GM19467 (cell line): Measurements from ENCODE around the gene IGFBPL1.

Experiments
- ATAC-seq: cut with Tn5 transposase; IDR thresholded peaks from one replicate; pipeline ENCODE4 v1.9.1; 2021; ENCODE audit warnings: mild to moderate bottlenecking, moderate library complexity; ENCODE audit not compliant: unreplicated experiment

IGFBPL1 gene

DNA sequence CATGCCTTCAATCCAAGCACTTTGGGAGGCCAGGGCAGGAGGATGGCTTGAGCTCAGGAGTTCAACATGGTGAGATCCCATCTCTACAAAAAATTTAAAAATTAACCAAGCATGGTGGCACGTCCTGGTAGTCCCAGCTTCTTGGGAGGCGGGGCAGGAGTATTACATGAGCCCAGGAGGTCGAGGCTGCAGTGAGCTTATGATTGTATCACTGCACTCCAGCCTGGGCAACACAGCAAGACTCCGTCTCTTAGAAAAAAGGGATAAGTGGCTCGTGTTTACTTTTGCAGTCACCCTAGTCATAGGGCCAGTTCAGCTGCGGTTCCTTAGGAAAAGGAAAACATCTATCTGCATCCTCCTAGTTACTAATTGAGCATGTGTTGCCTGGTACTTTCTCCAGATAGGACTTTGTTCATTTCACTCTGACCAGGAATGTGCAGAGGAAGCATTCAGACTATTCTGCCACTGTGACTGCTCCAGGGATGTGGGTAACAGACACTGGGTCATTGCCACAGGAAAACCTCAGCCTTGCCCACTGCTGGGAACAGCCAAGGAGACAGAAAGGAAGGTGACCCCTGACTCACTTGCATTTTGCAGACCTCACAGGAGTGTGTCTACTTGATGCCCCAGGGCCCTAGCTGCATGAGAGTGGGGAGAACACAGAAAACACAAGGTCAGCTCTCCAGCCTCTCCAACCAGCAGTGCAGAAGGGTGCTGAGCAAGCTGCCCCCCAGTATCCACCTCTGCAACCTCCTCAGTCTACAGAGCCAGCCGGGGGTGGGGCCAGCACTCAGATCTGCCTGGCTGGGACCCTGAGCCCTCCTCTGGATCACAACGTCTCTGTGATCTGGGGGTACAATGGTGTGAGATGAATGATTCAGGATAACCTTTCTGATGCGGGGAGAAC is 65.6 kb downstream of the IGFBPL1 start:
- no peak for ATAC-seq

- no peak for ATAC-seq
Measured at GRCh38 chr9:38357350-38358114, 66.7 kb downstream of the IGFBPL1 start.

GRCh38 chr9:38356851-38357250 is 67.4 kb downstream of the IGFBPL1 start:
- ATAC-seq: no peak
